ENCODE measurements around the gene PPP1CC.

Gene PPP1CC

GRCh38 chr12:110684312-110684836 lies 58.3 kb downstream of the PPP1CC start:
- no peak for DNase-seq

- no peak for DNase-seq
Observed at GRCh38 chr12:110683888-110684287, 58.8 kb downstream of the PPP1CC start.

GRCh38 chr12:110680032-110680431 lies 62.7 kb downstream of the PPP1CC start:
- no peak for DNase-seq

- DNase-seq = no peak
Observed at GRCh38 chr12:110679201-110679600, 63.5 kb downstream of the PPP1CC start.

GRCh38 chr12:110677982-110678381 lies 64.7 kb downstream of the PPP1CC start:
- DNase-seq = no peak

GRCh38 chr12:110677206-110677911 lies 65.3 kb downstream of the PPP1CC start:
- DNase-seq = no peak

- DNase-seq = no peak
Observed at GRCh38 chr12:110676171-110676570, 66.5 kb downstream of the PPP1CC start.

- DNase-seq = no peak
Observed at GRCh38 chr12:110670161-110670701, 72.5 kb downstream of the PPP1CC start.

Data from SHP77 treated with DMSO at 0.1 percent for 48 hours (cell line).